ENCODE results near the gene ARHGAP4. TPM values are rescaled to one million over a fixed set of nuclear protein-coding genes. Genes with fewer than 3 reads are reported as not detected.

The ARHGAP4 gene
- total and polyA plus RNA-seq, 2 donors from 2014 or later, result 38.3 to 73.0 TPM

- intact Hi-C loops (cut with DNase I), result no loop called here
- FAIRE-seq (no peak), DNase-seq (no peak)
- Histone ChIP-seq H3K36me3 (ENCODE audit: control insufficient read depth in 2 of 3, insufficient read depth in 3 of 3, low read length in 3 of 3) (peaks cover 0 to under 1% (median 0%) of the 10 kb centered on the region in 3 donors), H3K4me3 (ENCODE audit: low read length in 3 of 3) (peak overlapping the region in 1 of 3 donors; percentile 13), H3K4me1 (ENCODE audit: control insufficient read depth in 2 of 3, insufficient read depth in 2 of 3, low read depth in 1 of 3, low read length in 3 of 3) (peaks cover 0 to 34% (median 19%) of the 10 kb centered on the region in 3 donors), H3K9ac (ENCODE audit: low read length in 3 of 3) (no peak overlapping the region), H3K27ac (ENCODE audit: low read depth in 2 of 2, low read length in 2 of 2) (no peak overlapping the region), H3K9me3 (ENCODE audit: control insufficient read depth in 2 of 3, insufficient read depth in 1 of 3, low read length in 3 of 3) (no peaks in the 10 kb centered on the region), H3K27me3 (ENCODE audit: control insufficient read depth, insufficient read depth, low read length) (no peaks in the 10 kb centered on the region)
- TF ChIP-seq CTCF (IDR thresholded peaks at IDR 0.05; ENCODE audit: borderline replicate concordance, extremely low read depth, insufficient read depth), result no peak
Measured at GRCh38 chrX:153967536-153968224, 41.6 kb upstream of the ARHGAP4 start.

GRCh38 chrX:153966841-153967535, 40.9 kb upstream of the ARHGAP4 start:
- DNase-seq, result peak in 1 of 5 donors; percentile 68
- no peak overlapping the region for H3K9ac ChIP-seq (ENCODE audit: low read length in 3 of 3)
- H3K9me3 ChIP-seq (ENCODE audit: control insufficient read depth in 2 of 3, insufficient read depth in 1 of 3, low read length in 3 of 3), result no peaks in the 10 kb centered on the region
- no peak for TF ChIP-seq CTCF (IDR thresholded peaks at IDR 0.05; ENCODE audit: borderline replicate concordance, extremely low read depth, insufficient read depth)
- H3K27ac ChIP-seq (ENCODE audit: low read depth in 2 of 2, low read length in 2 of 2), result no peak overlapping the region
- H3K36me3 ChIP-seq (ENCODE audit: control insufficient read depth in 2 of 3, insufficient read depth in 3 of 3, low read length in 3 of 3), result peaks cover 0 to 7% (median 2%) of the 10 kb centered on the region in 3 donors
- no peak for FAIRE-seq
- peaks cover 0 to 34% (median 19%) of the 10 kb centered on the region in 3 donors for H3K4me1 ChIP-seq (ENCODE audit: control insufficient read depth in 2 of 3, insufficient read depth in 2 of 3, low read depth in 1 of 3, low read length in 3 of 3)
- intact Hi-C loops (cut with DNase I), result no loop called here
- no peaks in the 10 kb centered on the region for H3K27me3 ChIP-seq (ENCODE audit: control insufficient read depth, insufficient read depth, low read length)
- no peak overlapping the region for H3K4me3 ChIP-seq (ENCODE audit: low read length in 3 of 3)

GRCh38 chrX:153966283-153966688, 40.2 kb upstream of the ARHGAP4 start:
- Histone ChIP-seq H3K4me1 (ENCODE audit: control insufficient read depth in 2 of 3, insufficient read depth in 2 of 3, low read depth in 1 of 3, low read length in 3 of 3) (peaks cover 0 to 34% (median 19%) of the 10 kb centered on the region in 3 donors), H3K27me3 (ENCODE audit: control insufficient read depth, insufficient read depth, low read length) (no peaks in the 10 kb centered on the region), H3K27ac (ENCODE audit: low read depth in 2 of 2, low read length in 2 of 2) (no peak overlapping the region), H3K9me3 (ENCODE audit: control insufficient read depth in 2 of 3, insufficient read depth in 1 of 3, low read length in 3 of 3) (no peaks in the 10 kb centered on the region), H3K4me3 (ENCODE audit: low read length in 3 of 3) (no peak overlapping the region), H3K9ac (ENCODE audit: low read length in 3 of 3) (no peak overlapping the region), H3K36me3 (ENCODE audit: control insufficient read depth in 2 of 3, insufficient read depth in 3 of 3, low read length in 3 of 3) (peaks cover 4 to 13% (median 5%) of the 10 kb centered on the region in 3 donors)
- intact Hi-C loops (cut with DNase I), result no loop called here
- DNase-seq, result peak in 1 of 5 donors; percentile 71
- no peak for FAIRE-seq
- no peak for TF ChIP-seq CTCF (IDR thresholded peaks at IDR 0.05; ENCODE audit: borderline replicate concordance, extremely low read depth, insufficient read depth)

All from kidney (tissue), 14 donors.